T1000 (cell line): Measurements from ENCODE around the gene MROH7.

ENCODE experiments used
- DNase-seq: peaks from one replicate; lab custom pipeline; 2025; ENCODE audit warnings: mixed read lengths; lab: John Stamatoyannopoulos, UW

The MROH7 gene

GRCh38 chr1:54640863-54641836 is at the start of gene MROH7:
TSS of gene MROH7 (plus strand) at chr1:54641786. CDS start at chr1:54652927, 11,141 bp downstream.
- DNase-seq, result no peak

GRCh38 chr1:54593571-54594160 is 47.9 kb upstream of the MROH7 start:
- DNase-seq, result no peak

- no peak for DNase-seq
Measured at GRCh38 chr1:54594463-54594862, 47.1 kb upstream of the MROH7 start.

DNA sequence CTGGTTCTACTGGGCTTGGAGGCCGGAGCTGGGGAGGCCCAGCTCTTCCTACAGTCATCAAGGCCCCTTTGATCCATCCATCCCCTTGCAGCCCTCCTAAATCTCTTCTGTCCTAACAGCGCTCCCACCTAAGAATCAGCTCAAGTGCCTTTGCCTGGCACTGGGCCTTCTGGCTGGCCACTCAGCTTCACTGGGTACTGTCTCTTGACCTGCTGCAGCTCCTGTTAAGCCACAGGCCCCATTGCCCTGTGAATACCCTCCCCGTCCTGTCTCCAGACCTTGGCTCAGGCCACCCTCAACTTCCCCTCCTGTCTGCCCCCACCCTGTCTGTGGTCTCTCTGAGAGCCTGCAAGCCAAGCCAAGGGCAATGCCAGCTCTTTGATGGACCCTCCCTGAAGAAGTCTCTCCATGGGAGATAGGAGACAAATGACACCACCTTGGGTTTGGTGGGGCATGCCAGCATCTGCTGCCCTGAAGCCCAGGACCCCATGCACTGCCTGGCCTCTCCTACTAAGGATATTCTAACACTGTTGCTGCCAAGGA is 45.6 kb upstream of the MROH7 start:
- no peak for DNase-seq

- no peak for DNase-seq
Measured at GRCh38 chr1:54596756-54597155, 44.8 kb upstream of the MROH7 start.

DNA sequence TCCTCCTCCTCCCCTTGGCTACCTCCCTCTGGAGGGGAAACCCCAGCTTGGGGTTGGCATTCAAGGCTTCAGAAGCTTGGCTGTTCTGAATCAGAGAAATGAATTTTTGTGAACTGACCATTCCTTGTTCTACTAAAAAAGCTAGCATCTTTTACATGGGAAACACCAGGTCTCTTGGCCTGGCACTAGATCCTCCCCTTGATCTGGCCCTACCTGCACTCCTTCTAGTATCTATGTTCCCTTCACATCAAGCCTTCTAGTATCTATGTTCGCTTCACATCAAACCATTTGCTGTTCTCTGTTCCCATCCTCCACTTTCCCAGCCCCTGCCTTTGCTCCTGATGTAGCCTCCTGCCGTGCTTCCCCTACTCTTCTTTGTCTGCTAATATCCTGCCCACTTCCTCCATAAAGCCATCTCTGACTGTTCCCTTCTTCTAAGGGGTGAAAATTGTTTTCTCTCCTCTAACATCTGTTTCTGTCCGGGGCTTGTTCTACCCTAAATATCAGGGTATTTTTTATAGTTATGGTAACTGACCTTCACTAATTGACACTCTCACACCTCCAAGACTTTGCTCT is 44.0 kb upstream of the MROH7 start:
- DNase-seq, result no peak

GRCh38 chr1:54599211-54599823 is 42.3 kb upstream of the MROH7 start:
- no peak for DNase-seq

DNA sequence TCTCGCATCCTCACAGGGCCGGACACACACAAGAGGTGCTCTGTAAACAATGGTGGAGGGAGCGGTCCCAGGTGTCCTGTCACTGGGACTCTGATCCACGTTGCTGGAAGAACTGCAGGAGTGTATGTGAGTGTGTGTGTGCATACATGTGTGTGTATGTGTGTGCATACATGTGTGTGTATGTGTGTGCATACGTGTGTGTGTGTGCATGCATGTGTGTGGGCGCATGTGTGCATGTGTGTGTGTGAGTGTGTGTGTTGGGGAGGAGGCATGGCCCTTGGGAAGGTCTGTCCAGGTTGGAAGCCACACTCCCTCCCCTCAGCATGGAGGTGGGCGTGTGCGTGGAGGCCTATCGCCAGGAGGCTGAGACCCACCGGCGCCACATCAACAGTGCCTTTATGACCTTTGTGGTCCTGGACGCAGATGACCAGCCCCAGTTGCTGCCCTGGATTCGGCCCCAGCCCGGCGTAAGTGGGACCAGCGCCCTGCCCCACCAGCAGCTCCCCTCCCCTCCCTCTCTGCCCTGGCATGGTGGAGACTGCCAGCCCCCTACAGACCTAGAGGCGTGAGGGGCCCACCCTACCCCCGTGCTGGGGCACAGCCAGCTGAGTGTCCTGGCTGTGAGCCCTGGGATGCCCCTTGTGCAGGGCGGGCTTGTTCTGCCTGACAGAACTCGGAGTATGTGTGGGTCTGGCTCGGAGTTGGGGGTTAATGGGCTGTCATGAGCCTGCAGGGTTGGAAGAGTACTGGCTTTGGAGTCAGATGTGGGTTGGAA is 40.5 kb upstream of the MROH7 start:
- DNase-seq, result no peak

DNA sequence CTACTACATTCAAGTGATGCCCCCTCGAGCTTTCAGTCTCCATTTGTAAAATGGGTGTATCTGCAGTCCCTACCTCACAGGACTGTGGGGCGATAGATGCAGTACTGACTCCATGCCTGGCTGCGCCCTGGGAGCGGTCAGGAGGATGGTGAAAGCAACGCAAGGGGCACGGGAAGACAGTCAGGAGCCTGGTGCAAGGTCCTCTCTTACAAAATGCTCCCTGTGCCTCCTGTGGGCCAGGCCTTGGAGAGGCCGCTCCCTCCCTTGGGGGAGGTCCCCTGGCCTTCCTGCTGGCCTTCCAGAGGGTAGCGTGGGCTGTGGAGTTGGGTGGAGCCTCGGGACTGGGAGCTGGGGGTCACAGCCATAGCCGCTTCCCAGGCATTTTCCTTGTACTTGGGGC is 39.9 kb upstream of the MROH7 start:
- DNase-seq, result no peak

DNA sequence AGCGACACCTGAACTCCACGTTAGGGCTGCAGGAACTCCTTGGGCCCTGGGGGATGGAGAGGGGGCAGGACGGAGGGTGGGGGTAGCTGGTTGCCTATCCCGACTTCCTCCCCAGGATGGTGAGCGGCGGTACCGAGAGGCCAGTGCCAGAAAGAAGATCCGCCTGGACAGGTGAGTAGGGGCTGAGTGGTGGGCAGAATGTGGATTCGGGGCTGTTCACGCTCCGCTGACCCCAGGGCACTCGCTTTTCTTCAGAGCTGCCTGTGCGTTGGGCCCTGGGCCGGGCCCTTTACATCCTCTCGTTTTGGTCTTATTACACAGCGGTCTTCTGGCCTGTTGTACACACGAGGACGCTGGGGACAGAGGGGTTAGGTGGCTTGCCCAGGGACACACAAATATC is 39.0 kb upstream of the MROH7 start:
- no peak for DNase-seq

DNA sequence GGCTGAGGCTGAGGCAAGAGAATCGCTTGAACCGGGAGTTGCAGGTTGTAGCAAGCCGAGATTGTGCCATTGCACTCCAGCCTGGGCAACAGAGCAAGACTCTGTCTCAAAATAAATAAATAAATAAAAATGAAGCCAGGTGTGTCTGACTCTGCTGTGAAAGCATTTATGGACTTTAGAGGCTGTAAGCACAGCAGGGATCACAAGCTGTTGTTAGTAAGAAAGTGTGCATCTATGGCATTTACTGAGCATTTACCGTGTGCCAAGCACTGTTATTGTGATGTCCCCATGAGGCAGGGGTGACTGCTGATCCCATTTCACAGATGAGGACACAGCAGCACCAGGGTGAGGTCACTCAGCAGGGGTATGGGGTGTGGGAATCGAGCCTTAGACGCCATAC is 38.3 kb upstream of the MROH7 start:
- DNase-seq, result no peak

- no peak for DNase-seq
Measured at GRCh38 chr1:54604051-54604450, 37.5 kb upstream of the MROH7 start.

DNA sequence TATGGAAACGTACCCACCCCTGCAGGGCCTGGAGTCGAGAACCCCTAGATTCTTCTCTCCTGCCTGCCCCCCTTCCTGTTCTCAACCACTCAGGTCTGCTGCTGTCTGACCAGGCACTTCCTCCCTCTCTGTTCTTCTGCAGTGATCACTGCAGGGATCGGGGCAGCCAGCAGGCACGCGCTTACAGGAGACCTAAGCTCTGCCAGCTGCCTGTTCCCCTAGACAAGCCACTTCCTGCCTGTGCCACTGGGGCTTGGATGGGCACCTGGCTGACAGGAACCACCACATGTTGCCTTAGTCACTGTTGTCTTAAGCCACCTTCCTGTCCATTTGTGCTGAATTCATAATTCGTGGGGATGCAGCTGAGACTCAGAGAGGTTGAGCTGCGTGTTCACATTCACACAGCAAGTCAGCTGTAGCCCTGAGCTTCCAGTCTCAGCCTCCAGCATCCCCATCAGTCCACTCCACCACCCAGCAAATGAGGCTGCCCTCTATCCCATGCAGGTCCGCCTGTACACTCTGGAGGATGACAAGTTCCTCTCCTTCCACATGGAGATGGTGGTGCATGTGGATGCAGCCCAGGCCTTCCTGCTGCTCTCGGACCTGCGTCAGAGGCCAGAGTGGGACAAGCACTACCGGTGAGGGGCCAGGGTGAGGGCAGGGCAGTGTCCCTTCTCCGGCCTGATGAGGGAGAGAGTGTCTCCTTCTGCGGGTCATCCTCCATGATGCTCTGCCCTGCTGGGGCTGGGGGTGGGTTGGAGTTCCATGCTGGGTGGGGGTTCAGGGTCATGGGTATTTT is 36.8 kb upstream of the MROH7 start:
- DNase-seq, result no peak

DNA sequence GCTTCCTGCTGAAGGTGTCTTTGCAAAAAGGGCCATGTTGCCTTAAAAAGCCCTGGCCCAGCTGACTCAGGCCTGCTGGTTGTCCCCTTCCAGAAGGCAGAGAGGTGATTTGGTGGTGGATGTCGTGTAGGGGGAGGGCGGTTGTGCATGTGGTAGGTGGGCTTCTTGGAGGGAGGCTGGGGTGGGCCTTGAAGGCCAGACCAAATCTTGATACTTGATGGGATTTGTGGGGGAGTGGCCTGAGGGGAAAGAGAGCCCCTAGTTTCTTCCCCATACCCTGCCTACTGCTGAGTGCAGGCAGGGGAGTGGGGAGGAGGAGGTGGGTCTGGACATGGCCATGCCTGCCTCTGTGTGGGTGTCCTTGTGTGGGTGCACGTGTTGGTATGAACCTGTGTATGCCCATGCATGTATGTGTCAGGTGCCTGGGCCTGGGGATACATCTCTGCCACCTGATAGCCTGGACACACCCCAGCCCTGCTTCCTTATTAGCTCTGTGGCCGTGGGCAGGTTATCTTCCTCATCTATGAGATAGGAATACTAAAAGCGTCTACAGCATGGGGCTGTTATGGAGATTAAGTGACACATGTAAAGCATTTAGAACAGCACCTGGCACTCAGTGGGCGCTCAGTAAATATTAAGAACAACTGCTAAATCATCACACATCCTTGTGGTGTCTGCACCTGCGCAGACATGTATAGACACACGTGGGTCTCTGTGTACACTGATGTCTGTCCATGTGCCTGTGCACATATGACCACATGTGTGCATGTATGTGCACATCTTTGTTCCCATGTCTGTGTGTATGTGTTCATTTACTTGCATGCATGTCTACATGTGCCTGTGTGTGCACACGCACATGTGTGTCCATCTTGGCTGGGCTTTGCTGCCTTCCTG is 35.2 kb upstream of the MROH7 start:
- no peak for DNase-seq

DNA sequence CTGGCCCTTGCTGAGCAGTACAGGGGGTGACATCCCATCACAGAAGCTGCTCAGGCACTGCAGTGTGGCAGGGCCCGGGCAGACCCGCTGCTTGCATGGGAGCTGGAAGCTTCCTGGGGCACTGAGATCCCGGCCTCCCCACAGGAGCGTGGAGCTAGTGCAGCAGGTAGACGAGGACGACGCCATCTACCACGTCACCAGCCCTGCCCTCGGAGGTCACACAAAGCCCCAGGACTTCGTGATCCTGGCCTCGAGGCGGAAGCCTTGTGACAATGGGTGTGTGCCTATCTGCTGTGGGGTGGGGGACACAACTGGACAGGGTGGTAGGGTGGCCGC is 34.6 kb upstream of the MROH7 start:
- no peak for DNase-seq

DNA sequence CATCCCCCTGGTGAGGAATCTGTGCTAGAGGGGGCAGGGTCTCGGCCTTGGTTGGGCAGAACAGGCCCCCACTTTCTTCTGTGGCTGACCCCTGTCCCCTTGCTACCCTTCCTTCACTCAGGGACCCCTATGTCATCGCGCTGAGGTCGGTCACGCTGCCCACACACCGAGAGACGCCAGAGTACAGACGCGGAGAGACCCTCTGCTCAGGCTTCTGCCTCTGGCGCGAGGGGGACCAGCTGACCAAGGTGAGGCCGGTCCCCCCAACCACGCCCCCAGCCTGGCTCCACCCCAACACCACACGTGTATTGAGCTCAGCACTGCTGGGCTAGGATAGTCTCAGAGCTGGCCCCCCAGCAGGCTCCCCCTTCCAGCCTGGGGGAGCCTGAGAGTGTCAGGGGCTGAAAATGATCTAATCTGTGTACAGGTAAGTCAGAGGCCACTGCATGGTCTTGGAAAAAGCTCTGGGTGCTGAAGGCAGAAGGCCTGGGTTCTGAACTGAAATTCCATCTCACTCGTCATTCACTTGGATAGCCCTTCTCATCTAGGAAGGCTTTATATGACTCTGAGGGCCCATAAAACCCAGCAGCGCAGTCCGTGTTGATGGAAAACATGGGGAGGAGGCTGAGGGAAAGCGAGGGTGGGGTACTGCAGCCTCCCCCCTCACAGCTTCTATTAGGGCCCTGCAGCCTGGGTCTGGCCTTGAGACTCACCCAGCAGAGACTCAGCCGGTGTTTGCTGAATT is 33.6 kb upstream of the MROH7 start:
- DNase-seq, result no peak

DNA sequence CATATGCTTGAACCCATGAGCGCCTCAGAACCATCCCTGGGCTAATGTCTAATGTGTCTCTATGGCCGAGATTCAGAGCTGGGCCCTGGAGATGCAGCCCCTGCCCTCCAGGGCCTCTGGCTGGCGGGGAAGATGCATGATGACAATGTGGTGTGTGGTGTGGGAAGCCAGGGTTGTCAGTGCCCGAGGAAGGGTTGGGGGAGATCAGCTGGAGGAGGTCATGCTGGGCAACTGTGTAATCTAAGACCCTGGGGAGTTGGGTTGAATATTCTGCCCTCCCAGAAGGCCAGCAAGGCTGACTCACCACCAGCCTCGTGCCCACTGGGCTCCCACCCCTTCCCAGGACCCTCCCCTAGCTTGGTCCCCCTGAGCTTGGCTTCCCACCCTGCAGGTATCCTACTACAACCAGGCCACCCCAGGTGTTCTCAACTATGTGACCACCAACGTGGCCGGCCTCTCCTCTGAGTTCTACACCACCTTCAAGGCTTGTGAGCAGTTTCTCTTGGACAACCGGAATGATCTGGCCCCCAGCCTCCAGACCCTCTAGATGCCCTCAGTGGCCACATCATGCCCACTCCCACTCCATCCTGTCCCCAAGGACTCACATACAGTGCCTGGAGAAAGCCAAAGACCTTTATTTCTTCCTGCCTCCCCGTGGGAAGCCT is 32.9 kb upstream of the MROH7 start:
- no peak for DNase-seq

- DNase-seq, result no peak
Measured at GRCh38 chr1:54609301-54609921, 32.2 kb upstream of the MROH7 start.
